ENCODE results near the gene NECAB3.

The NECAB3 gene

GRCh38 chr20:33671573-33672288 is 2.5 kb downstream of the NECAB3 start:
- DNase-seq (ENCODE audit: low read depth), result no peak
- no peak overlapping the region for H3K4me3 ChIP-seq (replicated peaks; ENCODE audit: low read depth, low read length)
- no peak for TF ChIP-seq CTCF (IDR thresholded peaks at IDR 0.05; ENCODE audit: low read length, missing control alignments)

- DNase-seq (ENCODE audit: low read depth), result no peak
- TF ChIP-seq CTCF (IDR thresholded peaks at IDR 0.05; ENCODE audit: low read length, missing control alignments), result no peak
- H3K4me3 ChIP-seq (replicated peaks; ENCODE audit: low read depth, low read length), result no peak overlapping the region
Measured at GRCh38 chr20:33670715-33671499, 3.3 kb downstream of the NECAB3 start.

- no peak for DNase-seq (ENCODE audit: low read depth)
- TF ChIP-seq CTCF (IDR thresholded peaks at IDR 0.05; ENCODE audit: low read length, missing control alignments), result no peak
- H3K4me3 ChIP-seq (replicated peaks; ENCODE audit: low read depth, low read length), result no peak overlapping the region
Measured at GRCh38 chr20:33669873-33670640, 4.2 kb downstream of the NECAB3 start.

- H3K4me3 ChIP-seq (replicated peaks; ENCODE audit: low read depth, low read length), result no peak overlapping the region
- DNase-seq (ENCODE audit: low read depth), result no peak
- TF ChIP-seq CTCF (IDR thresholded peaks at IDR 0.05; ENCODE audit: low read length, missing control alignments), result no peak
Measured at GRCh38 chr20:33669224-33669623, 5.0 kb downstream of the NECAB3 start.

GRCh38 chr20:33668466-33669155 is 5.6 kb downstream of the NECAB3 start:
- no peak overlapping the region for H3K4me3 ChIP-seq (replicated peaks; ENCODE audit: low read depth, low read length)
- no peak for TF ChIP-seq CTCF (IDR thresholded peaks at IDR 0.05; ENCODE audit: low read length, missing control alignments)

GRCh38 chr20:33667676-33668465 is 6.4 kb downstream of the NECAB3 start:
- TF ChIP-seq CTCF (IDR thresholded peaks at IDR 0.05; ENCODE audit: low read length, missing control alignments), result peak; percentile 81
- DNase-seq (ENCODE audit: low read depth), result peak; percentile 79
- peak overlapping the region; percentile 56 for H3K4me3 ChIP-seq (replicated peaks; ENCODE audit: low read depth, low read length)

More at GRCh38 chr20:33668466-33669155, 5.6 kb downstream of the NECAB3 start:
- no peak for DNase-seq (ENCODE audit: low read depth)

Data from fibroblast of pulmonary artery (primary cell).